HCT116 (cell line): ENCODE data around the gene KLHDC4. TPM values are rescaled to one million over a fixed set of nuclear protein-coding genes. Genes with fewer than 3 reads are reported as not detected.

ENCODE experiments used
- ATAC-seq: fragments of 200-7000 bp; cut with Tn5 transposase; 2 replicates; pipeline ENCODE4 v1.9.1; 2020; ENCODE audit warnings: mild to moderate bottlenecking, moderate library complexity
- BruUV-seq: library from RNA; stranded (reverse); fragments of 400-500 nt; replicated peaks from 2 replicates; lab custom pipeline; 2021; lab: Mats Ljungman, UMichigan
- CTCF ChIA-PET: fragments of 300-600 bp; sonication (Branson Sonifier 250); formaldehyde crosslinking; loops from one replicate; lab custom pipeline; 2021; ENCODE audit warnings: antibody characterized with exemption; lab: Charles Lee
- POLR2A ChIA-PET: fragments of 300-600, 350-600 bp; sonication (Branson Sonifier 250); formaldehyde crosslinking; loops from one replicate; lab custom pipeline; 2021; ENCODE audit warnings: antibody characterized with exemption; lab: Charles Lee
- RAD21 ChIA-PET, 2 experiments: fragments of 300-600 bp; sonication (Branson Sonifier 250); formaldehyde crosslinking; loops; one replicate each; lab custom pipeline; 2023; ENCODE audit warnings: low total read pairs in 2 of 2; ENCODE audit not compliant: uncharacterized antibody in 2 of 2, unreplicated experiment in 2 of 2, low non-redundant PET in 1 of 2; lab: Charles Lee
- DNase-seq: peaks from one replicate; pipeline ENCODE4 v3.0.0-alpha.2; 2010; ENCODE audit warnings: low read depth, low spot score
- H2AFZ ChIP-seq: fragments of 200-600 bp; shearing (Covaris generic), sonication (generic); 2 replicates; pipeline ENCODE4 v1.6.1; 2017; ENCODE audit warnings: low read depth, mixed run types, mixed read lengths, antibody characterized with exemption, low read length; ENCODE audit not compliant: poor library complexity, severe bottlenecking
- H3K27ac ChIP-seq: 2 replicates; pipeline ENCODE4 v1.5.1; 2012; ENCODE audit warnings: low read depth, low read length
- H3K27me3 ChIP-seq: fragments of 200-600 bp; sonication (generic); 2 replicates; pipeline ENCODE4 v1.6.1; 2016; ENCODE audit warnings: mixed run types, low read length, mixed read lengths; ENCODE audit not compliant: insufficient read depth
- H3K36me3 ChIP-seq, 2 experiments: fragments of 200-500 bp in 1 of 2; fragments of 200-600 bp in 1 of 2; sonication (Bioruptor generic) in 1 of 2; sonication (generic) in 1 of 2; 2 replicates each; pipeline versions ENCODE4 v1.5.1 to v1.6.1; 2014 to 2016; ENCODE audit warnings: low read length in 2 of 2, inconsistent platforms in 1 of 2, mixed read lengths in 1 of 2, mixed run types in 1 of 2; ENCODE audit not compliant: insufficient read depth in 2 of 2, control insufficient read depth in 1 of 2
- H3K4me1 ChIP-seq, 2 experiments: fragments of 200-600 bp in 1 of 2; sonication (generic) in 1 of 2; 2 replicates each; pipeline versions ENCODE4 v1.5.1 to v1.6.1; 2012 to 2017; ENCODE audit warnings: low read length in 2 of 2, inconsistent platforms in 1 of 2, mild to moderate bottlenecking in 1 of 2, mixed read lengths in 1 of 2, mixed run types in 1 of 2, moderate library complexity in 1 of 2; ENCODE audit not compliant: insufficient read depth in 2 of 2, control insufficient read depth in 1 of 2
- H3K4me2 ChIP-seq: fragments of 200-600 bp; sonication (generic); 2 replicates; pipeline ENCODE4 v1.6.1; 2017; ENCODE audit warnings: mixed run types, low read length, mixed read lengths
- H3K4me3 ChIP-seq, 2 experiments: fragments of 200-600 bp in 1 of 2; sonication (generic) in 1 of 2; replicated peaks in 1 of 2; 2 replicates each; pipeline ENCODE4 v1.5.1; 2011 to 2016; ENCODE audit warnings: low read length in 2 of 2, control low read depth in 1 of 2, low read depth in 1 of 2, mild to moderate bottlenecking in 1 of 2, mixed read lengths in 1 of 2, mixed run types in 1 of 2
- H3K79me2 ChIP-seq: fragments of 200-600 bp; sonication (generic); 2 replicates; pipeline ENCODE4 v1.6.1; 2017; ENCODE audit warnings: mild to moderate bottlenecking, mixed run types, low read length, moderate library complexity, mixed read lengths; ENCODE audit not compliant: insufficient read depth
- H3K9ac ChIP-seq: fragments of 200-600 bp; sonication (generic); 2 replicates; pipeline ENCODE4 v1.6.1; 2016; ENCODE audit warnings: low read length, mixed read lengths
- H3K9me2 ChIP-seq: fragments of 200-600 bp; sonication (generic), shearing (Covaris generic); 2 replicates; pipeline ENCODE4 v1.6.1; 2017; ENCODE audit warnings: mixed run types, mild to moderate bottlenecking, moderate library complexity; ENCODE audit not compliant: insufficient read depth
- H3K9me3 ChIP-seq, 2 experiments: fragments of 200-500 bp in 1 of 2; fragments of 200-600 bp in 1 of 2; sonication (Bioruptor generic) in 1 of 2; sonication (generic) in 1 of 2; 2 replicates each; pipeline ENCODE4 v1.6.1; 2014 to 2017; ENCODE audit warnings: low read length in 2 of 2, mixed read lengths in 2 of 2, inconsistent platforms in 1 of 2, low read depth in 1 of 2, mild to moderate bottlenecking in 1 of 2, mixed run types in 1 of 2, moderate library complexity in 1 of 2; ENCODE audit not compliant: control insufficient read depth in 1 of 2, insufficient read depth in 1 of 2
- H4K20me1 ChIP-seq: fragments of 200-600 bp; sonication (generic), shearing (Covaris generic); 2 replicates; pipeline ENCODE4 v1.6.1; 2017; ENCODE audit warnings: mixed run types, mild to moderate bottlenecking, moderate library complexity; ENCODE audit not compliant: insufficient read depth
- ZNF274 ChIP-seq: fragments of 200-500 bp; sonication (Bioruptor generic); IDR thresholded peaks from 2 replicates; pipeline ENCODE4 v1.6.1; 2014; ENCODE audit warnings: mild to moderate bottlenecking, low read depth, low read length, inconsistent platforms
- intact Hi-C: fragments of 100-400 bp; cut with micrococcal nuclease; formaldehyde crosslinking; loops from 2 replicates; pipeline ENCODE4 v1.10.0; 2022
- total RNA-seq: library from RNA; stranded (reverse); gene quantifications from one replicate; pipeline ENCODE4 v1.2.1, GENCODE V29; 2021; ENCODE audit not compliant: unreplicated experiment
- TF ChIP-seq, protein P1 (sequence below): IDR thresholded peaks from 2 replicates; pipeline ENCODE4 v1.6.1; 2012; ENCODE audit warnings: low read depth
- TF ChIP-seq, protein P2 (sequence below), 3 experiments: fragments of 200-600 bp in 1 of 3; sonication (generic) in 1 of 3; IDR thresholded peaks in 2 of 3; conservative IDR thresholded peaks in 1 of 3; 2 replicates each; pipeline ENCODE4 v1.5.1; 2012 to 2017; ENCODE audit warnings: low read depth in 2 of 3, low read length in 2 of 3, antibody characterized with exemption in 1 of 3, borderline replicate concordance in 1 of 3, control low read depth in 1 of 3, mild to moderate bottlenecking in 1 of 3, mixed read lengths in 1 of 3, mixed run types in 1 of 3, moderate library complexity in 1 of 3; ENCODE audit not compliant: insufficient read depth in 1 of 3

The KLHDC4 gene
- total RNA-seq, 1 experiment from 2014 or later = 107 TPM

DNA sequence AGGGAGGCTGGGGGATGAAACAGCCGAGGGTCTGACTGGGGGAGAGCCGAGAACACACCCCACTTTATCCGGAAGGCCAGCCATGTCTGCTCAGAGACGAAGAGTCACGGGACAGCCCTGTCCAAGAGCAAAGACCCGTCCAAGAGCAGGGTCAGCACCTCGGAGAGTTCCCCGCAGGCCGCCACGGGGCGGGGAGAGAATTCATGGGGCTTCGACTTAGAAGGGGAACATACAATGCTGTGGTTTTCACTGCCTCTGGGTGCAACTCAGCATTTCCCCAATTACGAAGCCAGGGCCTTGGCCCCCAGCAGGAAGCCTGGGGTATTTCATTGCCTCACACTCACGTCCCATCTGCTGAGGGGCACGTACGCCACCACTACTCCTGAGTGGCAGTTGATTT, 104.2 kb downstream of the KLHDC4 start:
- H3K27ac ChIP-seq = no peak overlapping the region
- TF ChIP-seq, protein P1, sequence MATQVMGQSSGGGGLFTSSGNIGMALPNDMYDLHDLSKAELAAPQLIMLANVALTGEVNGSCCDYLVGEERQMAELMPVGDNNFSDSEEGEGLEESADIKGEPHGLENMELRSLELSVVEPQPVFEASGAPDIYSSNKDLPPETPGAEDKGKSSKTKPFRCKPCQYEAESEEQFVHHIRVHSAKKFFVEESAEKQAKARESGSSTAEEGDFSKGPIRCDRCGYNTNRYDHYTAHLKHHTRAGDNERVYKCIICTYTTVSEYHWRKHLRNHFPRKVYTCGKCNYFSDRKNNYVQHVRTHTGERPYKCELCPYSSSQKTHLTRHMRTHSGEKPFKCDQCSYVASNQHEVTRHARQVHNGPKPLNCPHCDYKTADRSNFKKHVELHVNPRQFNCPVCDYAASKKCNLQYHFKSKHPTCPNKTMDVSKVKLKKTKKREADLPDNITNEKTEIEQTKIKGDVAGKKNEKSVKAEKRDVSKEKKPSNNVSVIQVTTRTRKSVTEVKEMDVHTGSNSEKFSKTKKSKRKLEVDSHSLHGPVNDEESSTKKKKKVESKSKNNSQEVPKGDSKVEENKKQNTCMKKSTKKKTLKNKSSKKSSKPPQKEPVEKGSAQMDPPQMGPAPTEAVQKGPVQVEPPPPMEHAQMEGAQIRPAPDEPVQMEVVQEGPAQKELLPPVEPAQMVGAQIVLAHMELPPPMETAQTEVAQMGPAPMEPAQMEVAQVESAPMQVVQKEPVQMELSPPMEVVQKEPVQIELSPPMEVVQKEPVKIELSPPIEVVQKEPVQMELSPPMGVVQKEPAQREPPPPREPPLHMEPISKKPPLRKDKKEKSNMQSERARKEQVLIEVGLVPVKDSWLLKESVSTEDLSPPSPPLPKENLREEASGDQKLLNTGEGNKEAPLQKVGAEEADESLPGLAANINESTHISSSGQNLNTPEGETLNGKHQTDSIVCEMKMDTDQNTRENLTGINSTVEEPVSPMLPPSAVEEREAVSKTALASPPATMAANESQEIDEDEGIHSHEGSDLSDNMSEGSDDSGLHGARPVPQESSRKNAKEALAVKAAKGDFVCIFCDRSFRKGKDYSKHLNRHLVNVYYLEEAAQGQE = peak; percentile 84
- no peak for TF ChIP-seq ZNF274
- TF ChIP-seq, protein P2, sequence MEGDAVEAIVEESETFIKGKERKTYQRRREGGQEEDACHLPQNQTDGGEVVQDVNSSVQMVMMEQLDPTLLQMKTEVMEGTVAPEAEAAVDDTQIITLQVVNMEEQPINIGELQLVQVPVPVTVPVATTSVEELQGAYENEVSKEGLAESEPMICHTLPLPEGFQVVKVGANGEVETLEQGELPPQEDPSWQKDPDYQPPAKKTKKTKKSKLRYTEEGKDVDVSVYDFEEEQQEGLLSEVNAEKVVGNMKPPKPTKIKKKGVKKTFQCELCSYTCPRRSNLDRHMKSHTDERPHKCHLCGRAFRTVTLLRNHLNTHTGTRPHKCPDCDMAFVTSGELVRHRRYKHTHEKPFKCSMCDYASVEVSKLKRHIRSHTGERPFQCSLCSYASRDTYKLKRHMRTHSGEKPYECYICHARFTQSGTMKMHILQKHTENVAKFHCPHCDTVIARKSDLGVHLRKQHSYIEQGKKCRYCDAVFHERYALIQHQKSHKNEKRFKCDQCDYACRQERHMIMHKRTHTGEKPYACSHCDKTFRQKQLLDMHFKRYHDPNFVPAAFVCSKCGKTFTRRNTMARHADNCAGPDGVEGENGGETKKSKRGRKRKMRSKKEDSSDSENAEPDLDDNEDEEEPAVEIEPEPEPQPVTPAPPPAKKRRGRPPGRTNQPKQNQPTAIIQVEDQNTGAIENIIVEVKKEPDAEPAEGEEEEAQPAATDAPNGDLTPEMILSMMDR (IDR thresholded peaks at IDR 0.05 in 2 of 3, conservative IDR thresholded peaks at IDR 0.05 in 1 of 3; ENCODE audit: borderline replicate concordance in 1 of 3, insufficient read depth in 1 of 3, low read depth in 2 of 3, low read length in 2 of 3) = 0 out of 6 replicates have a peak, but pooled peaks of 1 of the 3 experiments have one; percentile 13
- TF ChIP-seq, all 23 proteins: peak for 2
- H3K4me3 ChIP-seq = no peak overlapping the region
- ATAC-seq (no peak; the same call in 1 of the 2 replicates), DNase-seq (no peak)
- H4K20me1 ChIP-seq = no peaks in the 10 kb centered on the region
- H3K4me2 ChIP-seq = no peak overlapping the region
- BruUV-seq = no TSS peak
- no peaks in the 10 kb centered on the region for H3K9me3 ChIP-seq
- ChIA-PET POLR2A (no interaction called here), RAD21 (no interaction called here), CTCF (no interaction called here)
- no peaks in the 10 kb centered on the region for H3K79me2 ChIP-seq
- intact Hi-C loops = no loop called here
- H3K36me3 ChIP-seq = no peaks in the 10 kb centered on the region
- H3K4me1 ChIP-seq = peaks cover 0 to 4% of the 10 kb centered on the region in 2 experiments; a peak in 1 of 4 replicates
- no peak overlapping the region for H2AFZ ChIP-seq
- H3K9ac ChIP-seq = no peak overlapping the region
- no peaks in the 10 kb centered on the region for H3K9me2 ChIP-seq
- peaks cover 10% of the 10 kb centered on the region; the same call in 1 of the 2 replicates for H3K27me3 ChIP-seq
